AG10803 (cell line): Measurements from ENCODE around the gene DIAPH1.

ENCODE experiments used
- DNase-seq: peaks from one replicate; pipeline ENCODE4 v3.0.0; 2010; ENCODE audit warnings: low read depth
- H3K4me3 ChIP-seq: 2 replicates; pipeline ENCODE4 v1.5.1; 2011; ENCODE audit warnings: mild to moderate bottlenecking, low read length, control low read depth
- TF ChIP-seq, protein P1 (sequence below): conservative IDR thresholded peaks from 2 replicates; pipeline ENCODE4 v1.5.1; 2011; ENCODE audit warnings: mild to moderate bottlenecking, low read length, control low read depth, inconsistent platforms

Gene DIAPH1

DNA sequence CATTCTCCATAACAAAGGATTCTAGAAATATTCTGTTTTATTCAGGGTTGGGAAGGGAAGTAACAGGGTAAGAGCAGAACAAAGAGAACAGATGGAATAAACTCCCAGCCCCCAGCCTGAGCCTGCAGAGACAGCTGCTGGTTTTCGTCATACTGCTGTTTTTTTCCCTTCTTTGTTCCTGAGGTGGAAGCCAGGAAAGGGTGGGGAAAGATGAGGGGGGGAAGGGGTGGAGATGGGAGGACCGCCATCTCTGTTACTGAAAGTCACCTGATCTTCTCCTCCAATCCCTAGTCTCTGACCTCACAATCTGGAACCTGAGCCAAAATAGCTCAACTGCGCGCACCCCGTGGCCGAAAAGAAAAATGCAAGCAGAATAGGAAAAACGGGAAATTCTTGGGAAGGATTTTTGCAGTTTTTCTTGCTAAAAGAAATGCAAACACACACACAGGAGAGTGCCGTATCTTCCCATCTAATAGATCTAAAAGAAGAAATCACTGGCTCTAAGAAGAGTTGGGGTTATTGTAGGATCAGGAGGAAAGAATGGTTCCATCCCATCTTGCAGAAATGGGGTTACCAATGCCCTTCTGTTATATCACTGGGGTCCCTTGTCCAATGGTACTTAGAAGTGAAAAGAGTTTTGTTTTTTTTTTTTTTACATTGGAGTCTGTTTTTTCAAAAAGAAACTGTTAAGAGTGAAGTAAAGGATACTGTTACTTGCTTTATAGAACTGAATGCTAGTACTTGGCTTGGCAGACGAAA lies 57.9 kb downstream of the DIAPH1 start:
- H3K4me3 ChIP-seq, result no peak overlapping the region

DNA sequence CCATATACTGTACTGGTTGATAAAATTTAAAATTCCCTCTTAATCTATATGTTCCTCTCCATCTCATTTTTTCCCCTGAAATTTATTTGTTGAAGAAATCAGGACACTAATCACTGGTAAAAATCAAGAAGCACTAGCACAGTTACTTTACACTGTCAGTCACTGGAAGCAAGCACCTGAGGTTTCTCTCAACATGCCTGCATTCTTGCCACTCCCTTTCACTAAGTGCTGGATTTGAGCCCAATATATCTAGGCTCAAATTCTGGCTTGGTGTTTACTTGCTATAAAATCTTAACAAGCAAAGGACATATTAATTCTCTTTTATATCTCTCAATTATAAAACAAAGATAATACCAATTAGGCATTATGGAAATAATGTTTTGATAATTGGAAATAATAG lies 58.6 kb downstream of the DIAPH1 start:
- H3K4me3 ChIP-seq, result no peak overlapping the region
- TF ChIP-seq, protein P1, sequence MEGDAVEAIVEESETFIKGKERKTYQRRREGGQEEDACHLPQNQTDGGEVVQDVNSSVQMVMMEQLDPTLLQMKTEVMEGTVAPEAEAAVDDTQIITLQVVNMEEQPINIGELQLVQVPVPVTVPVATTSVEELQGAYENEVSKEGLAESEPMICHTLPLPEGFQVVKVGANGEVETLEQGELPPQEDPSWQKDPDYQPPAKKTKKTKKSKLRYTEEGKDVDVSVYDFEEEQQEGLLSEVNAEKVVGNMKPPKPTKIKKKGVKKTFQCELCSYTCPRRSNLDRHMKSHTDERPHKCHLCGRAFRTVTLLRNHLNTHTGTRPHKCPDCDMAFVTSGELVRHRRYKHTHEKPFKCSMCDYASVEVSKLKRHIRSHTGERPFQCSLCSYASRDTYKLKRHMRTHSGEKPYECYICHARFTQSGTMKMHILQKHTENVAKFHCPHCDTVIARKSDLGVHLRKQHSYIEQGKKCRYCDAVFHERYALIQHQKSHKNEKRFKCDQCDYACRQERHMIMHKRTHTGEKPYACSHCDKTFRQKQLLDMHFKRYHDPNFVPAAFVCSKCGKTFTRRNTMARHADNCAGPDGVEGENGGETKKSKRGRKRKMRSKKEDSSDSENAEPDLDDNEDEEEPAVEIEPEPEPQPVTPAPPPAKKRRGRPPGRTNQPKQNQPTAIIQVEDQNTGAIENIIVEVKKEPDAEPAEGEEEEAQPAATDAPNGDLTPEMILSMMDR, result no peak
- no peak for DNase-seq

More for the DNA sequence above, 57.9 kb downstream of the DIAPH1 start:
- TF ChIP-seq, protein P1, result peak; percentile 96
- DNase-seq, result peak; percentile 97

DNA sequence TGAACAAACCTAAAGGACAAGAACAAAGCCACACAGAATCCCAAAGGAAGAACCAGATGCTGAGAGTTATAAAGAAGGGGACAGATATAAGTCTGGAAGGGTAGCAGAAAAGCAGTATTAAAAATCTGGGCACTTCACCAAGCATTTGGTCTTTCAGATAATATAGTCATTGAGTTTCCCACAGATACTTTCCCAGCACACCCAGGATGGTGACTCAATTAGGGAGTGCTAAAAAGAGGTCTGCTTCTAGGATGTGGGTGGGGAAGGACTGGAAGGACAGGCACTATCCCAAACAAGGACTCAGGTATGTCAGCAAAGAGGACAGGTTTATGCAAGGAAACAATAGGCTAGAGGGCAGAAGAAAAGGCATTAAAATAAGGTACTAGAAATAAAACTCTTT lies 59.3 kb downstream of the DIAPH1 start:
- DNase-seq, result peak; percentile 69
- TF ChIP-seq, protein P1, result no peak
- H3K4me3 ChIP-seq, result no peak overlapping the region

DNA sequence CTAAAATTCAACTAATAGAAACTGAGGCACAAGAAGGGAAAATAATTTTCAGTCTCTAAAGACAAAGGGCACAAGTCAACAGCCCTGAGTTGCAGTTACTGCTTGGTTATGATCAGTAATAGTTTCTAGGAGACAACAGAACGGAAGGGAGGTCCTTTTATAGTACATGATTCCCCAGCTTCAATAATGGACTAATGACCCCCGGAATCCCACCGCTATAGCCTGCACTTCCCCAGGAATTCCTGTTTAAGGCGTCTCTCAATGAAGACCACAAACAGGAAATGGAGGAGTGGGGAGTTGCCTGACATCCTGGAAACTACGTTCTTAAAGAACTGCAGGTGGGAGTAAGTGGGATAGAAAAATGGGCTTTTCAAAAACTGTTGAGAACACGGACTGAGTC lies 60.6 kb downstream of the DIAPH1 start:
- DNase-seq, result no peak
- TF ChIP-seq, protein P1, result no peak
- H3K4me3 ChIP-seq, result no peak overlapping the region

DNA sequence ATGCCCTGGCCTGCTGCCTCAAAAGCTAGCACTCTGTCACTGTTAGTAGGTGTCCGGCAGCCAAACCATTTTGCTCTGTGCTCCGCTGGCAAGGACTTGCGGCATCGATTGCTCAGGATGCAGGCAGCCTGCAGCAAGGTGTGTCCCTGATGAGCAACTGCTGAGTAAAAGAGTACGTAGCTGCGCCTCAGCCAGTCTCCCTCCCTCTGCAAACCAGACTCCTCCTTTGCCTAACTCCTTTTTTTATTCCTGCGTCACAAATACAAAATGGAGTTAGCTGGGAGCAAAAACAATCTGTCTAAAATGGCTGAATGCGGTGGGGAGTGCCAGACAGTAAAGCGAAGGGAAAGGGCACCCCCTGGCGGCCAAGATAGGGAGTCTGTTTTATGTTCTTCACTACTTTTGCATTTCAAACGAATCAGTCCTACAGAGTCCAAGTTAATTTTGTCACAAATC lies 61.1 kb downstream of the DIAPH1 start:
- peak overlapping the region; percentile 48 for H3K4me3 ChIP-seq
- TF ChIP-seq, protein P1, result peak; percentile 85
- DNase-seq, result peak; percentile 100

DNA sequence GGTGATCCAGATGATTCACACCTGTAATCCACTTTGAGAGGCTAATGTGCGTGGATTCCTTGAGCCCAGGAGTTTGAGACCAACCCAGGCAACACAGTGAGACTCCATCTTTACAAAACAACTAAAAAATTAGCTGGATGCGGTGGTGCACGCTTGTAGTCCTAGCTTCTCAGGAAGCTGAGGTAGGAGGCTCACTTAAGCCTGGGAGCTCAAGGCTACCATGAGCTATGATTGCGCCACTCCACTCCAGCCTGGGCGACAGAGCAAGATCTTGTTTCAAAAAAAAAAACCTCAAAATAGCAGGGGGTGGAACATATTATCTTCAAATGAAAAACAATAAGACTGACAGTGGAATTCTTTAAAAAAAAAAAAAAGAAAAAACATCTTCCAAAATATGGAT lies 70.9 kb downstream of the DIAPH1 start:
- no peak overlapping the region for H3K4me3 ChIP-seq
- TF ChIP-seq, protein P1, result no peak
- no peak for DNase-seq

DNA sequence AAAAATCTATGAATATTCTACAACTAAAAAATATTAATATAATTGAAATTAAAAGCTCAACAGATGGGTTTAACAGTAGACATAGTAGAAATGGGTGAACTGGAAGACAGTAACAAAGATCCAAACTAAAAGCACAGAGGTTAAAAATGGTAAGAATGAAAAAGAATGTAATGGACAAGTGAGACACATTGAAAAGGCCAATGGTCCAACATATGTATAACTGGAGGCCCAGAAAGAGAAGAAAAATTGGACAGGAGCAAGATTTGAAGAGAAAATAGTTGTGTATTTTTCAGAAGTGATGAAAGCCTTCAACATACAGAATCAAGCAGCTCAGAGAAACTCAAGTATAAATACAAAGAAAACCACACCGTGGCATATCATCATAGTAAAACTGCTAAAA lies 71.3 kb downstream of the DIAPH1 start:
- peak; percentile 31 for DNase-seq
- TF ChIP-seq, protein P1, result no peak

More for the DNA sequence above, 71.3 kb downstream of the DIAPH1 start:
- H3K4me3 ChIP-seq, result no peak overlapping the region
